ENCODE results near the gene R3HDM4. TPM values are rescaled to one million over a fixed set of nuclear protein-coding genes. Genes with fewer than 3 reads are reported as not detected.

The R3HDM4 gene
- total and polyA plus RNA-seq, 9 of the 15 experiments (the other 6 are each of a cell fraction or from before 2014, with no cell fraction given): 3.2 to 154 (median 59.0) TPM

DNA sequence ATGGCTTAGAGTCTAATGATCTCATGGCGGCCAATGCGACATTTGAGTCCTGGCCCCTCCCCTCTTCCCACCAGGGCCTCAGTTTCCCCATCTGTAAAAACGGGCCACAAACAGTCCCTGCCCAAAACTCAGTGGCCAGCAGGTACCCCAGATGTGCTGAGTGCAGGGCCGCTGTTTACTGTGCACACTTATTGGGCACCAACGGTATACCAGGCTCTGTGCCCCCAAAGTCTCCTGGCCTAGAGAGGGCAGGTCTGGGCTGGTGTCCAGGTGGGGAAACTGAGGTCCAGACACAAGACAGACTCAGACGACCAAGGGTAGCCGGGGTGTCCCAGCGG, 47.6 kb upstream of the R3HDM4 start:
- H3K9me1 ChIP-seq (ENCODE audit: control insufficient read depth, insufficient read depth, low read length): no peaks in the 10 kb centered on the region
- no peaks in the 10 kb centered on the region for H4K20me1 ChIP-seq (replicated peaks; ENCODE audit: control insufficient read depth, insufficient read depth, low read length)
- CTCF ChIA-PET (ENCODE audit: low intra/inter-chr PET ratio): no interaction called here
- peaks cover 61% of the 10 kb centered on the region for H3K79me2 ChIP-seq (ENCODE audit: control insufficient read depth, insufficient read depth, low read length)
- no peaks in the 10 kb centered on the region for H3K27me3 ChIP-seq (ENCODE audit: control insufficient read depth in 2 of 2, insufficient read depth in 2 of 2, low read length in 2 of 2)
- DNase-seq (ENCODE audit: extremely low read depth in 1 of 4, low spot score in 3 of 4) (no peak), FAIRE-seq (no peak), ATAC-seq (no peak)
- peaks cover 64% of the 10 kb centered on the region; the same call in 2 of the 3 replicates for H3K36me3 ChIP-seq (ENCODE audit: control insufficient read depth, insufficient read depth, low read length)
- in situ Hi-C loops (cut with MboI) (no loop called here), intact Hi-C loops (cut with micrococcal nuclease) (no loop called here)
- TF ChIP-seq, protein P1, sequence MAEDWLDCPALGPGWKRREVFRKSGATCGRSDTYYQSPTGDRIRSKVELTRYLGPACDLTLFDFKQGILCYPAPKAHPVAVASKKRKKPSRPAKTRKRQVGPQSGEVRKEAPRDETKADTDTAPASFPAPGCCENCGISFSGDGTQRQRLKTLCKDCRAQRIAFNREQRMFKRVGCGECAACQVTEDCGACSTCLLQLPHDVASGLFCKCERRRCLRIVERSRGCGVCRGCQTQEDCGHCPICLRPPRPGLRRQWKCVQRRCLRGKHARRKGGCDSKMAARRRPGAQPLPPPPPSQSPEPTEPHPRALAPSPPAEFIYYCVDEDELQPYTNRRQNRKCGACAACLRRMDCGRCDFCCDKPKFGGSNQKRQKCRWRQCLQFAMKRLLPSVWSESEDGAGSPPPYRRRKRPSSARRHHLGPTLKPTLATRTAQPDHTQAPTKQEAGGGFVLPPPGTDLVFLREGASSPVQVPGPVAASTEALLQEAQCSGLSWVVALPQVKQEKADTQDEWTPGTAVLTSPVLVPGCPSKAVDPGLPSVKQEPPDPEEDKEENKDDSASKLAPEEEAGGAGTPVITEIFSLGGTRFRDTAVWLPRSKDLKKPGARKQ (CRISPR knock-in tag; IDR thresholded peaks at IDR 0.05): no peak
- TF ChIP-seq, protein P2, sequence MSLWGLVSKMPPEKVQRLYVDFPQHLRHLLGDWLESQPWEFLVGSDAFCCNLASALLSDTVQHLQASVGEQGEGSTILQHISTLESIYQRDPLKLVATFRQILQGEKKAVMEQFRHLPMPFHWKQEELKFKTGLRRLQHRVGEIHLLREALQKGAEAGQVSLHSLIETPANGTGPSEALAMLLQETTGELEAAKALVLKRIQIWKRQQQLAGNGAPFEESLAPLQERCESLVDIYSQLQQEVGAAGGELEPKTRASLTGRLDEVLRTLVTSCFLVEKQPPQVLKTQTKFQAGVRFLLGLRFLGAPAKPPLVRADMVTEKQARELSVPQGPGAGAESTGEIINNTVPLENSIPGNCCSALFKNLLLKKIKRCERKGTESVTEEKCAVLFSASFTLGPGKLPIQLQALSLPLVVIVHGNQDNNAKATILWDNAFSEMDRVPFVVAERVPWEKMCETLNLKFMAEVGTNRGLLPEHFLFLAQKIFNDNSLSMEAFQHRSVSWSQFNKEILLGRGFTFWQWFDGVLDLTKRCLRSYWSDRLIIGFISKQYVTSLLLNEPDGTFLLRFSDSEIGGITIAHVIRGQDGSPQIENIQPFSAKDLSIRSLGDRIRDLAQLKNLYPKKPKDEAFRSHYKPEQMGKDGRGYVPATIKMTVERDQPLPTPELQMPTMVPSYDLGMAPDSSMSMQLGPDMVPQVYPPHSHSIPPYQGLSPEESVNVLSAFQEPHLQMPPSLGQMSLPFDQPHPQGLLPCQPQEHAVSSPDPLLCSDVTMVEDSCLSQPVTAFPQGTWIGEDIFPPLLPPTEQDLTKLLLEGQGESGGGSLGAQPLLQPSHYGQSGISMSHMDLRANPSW (CRISPR knock-in tag; IDR thresholded peaks at IDR 0.05): 0 out of 2 replicates have a peak, but pooled peaks have one; percentile 49
- TF ChIP-seq, protein P3, sequence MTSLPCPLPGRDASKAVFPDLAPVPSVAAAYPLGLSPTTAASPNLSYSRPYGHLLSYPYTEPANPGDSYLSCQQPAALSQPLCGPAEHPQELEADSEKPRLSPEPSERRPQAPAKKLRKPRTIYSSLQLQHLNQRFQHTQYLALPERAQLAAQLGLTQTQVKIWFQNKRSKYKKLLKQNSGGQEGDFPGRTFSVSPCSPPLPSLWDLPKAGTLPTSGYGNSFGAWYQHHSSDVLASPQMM (CRISPR knock-in tag; IDR thresholded peaks at IDR 0.05): no peak
- TF ChIP-seq BCOR (IDR thresholded peaks at IDR 0.05): peak; percentile 62
- TF ChIP-seq SRSF9 (IDR thresholded peaks at IDR 0.05; ENCODE audit: borderline replicate concordance, low read depth, low read length): no peak
- TF ChIP-seq ZKSCAN8 (CRISPR knock-in tag; IDR thresholded peaks at IDR 0.05): peak; percentile 95
- peak; percentile 15; the same call in 1 of the 2 replicates for TF ChIP-seq CBX1 (IDR thresholded peaks at IDR 0.05; ENCODE audit: low read depth)
- BruUV-seq (replicated peaks): no TSS peak
- H2AFZ ChIP-seq (ENCODE audit: low read depth, low read length): no peak overlapping the region
- H3K4me3 ChIP-seq: no peak overlapping the region
- H3K27ac ChIP-seq (ENCODE audit: extremely low read depth, low read depth, low read length): peak overlapping the region; percentile 73
- H3K4me1 ChIP-seq (replicated peaks in 1 of 2; ENCODE audit: control insufficient read depth in 2 of 2, insufficient read depth in 2 of 2, low read length in 2 of 2): peaks cover 49 to 89% of the 10 kb centered on the region in 2 experiments
- peaks cover 8% of the 10 kb centered on the region for H3K9me3 ChIP-seq (replicated peaks; ENCODE audit: control insufficient read depth, insufficient read depth, low read depth, low read length)
- POLR2A ChIA-PET: interaction anchor here (1.9 kb wide), 1 partner anchor 21 kb away, joined by 4 read pairs; no protein-coding TSS in a partner anchor
- 67% methylated on average over 8 of the region's 8 CpGs for WGBS (ENCODE audit: insufficient coverage, low coverage, missing lambda C conversion rate)
- H3K9ac ChIP-seq (ENCODE audit: insufficient read depth in 1 of 2, low read depth in 2 of 2, low read length in 2 of 2): peak overlapping the region; percentile 51 to 87; a peak in 3 of 4 replicates
- H3K4me2 ChIP-seq (ENCODE audit: insufficient read depth, low read length): peak overlapping the region; percentile 57

Measured in K562 (cell line).